Kidney (tissue), 14 donors: Measurements from ENCODE around the gene RILP. TPM values are rescaled to one million over a fixed set of nuclear protein-coding genes. Genes with fewer than 3 reads are reported as not detected.

Experiments
- DNase-seq, 5 donors: peaks; one replicate each; pipeline ENCODE4 v3.0.0-alpha.2; 2013 to 2020
- FAIRE-seq: peaks from 2 replicates; lab custom pipeline; 2012; peaks lifted over from hg19 to GRCh38; lab: Jason Lieb, UNC
- H3K27ac ChIP-seq, 2 donors: one replicate each; pipeline ENCODE4 v1.7.0; 2013; ENCODE audit warnings: low read depth in 2 of 2, low read length in 2 of 2, inconsistent platforms in 1 of 2
- H3K27me3 ChIP-seq: one replicate; pipeline ENCODE4 v1.7.1; 2013; ENCODE audit warnings: low read length, inconsistent platforms; ENCODE audit not compliant: control insufficient read depth, insufficient read depth
- H3K36me3 ChIP-seq, 3 donors: one replicate each; pipeline versions ENCODE4 v1.7.0 to v1.7.1; 2013; ENCODE audit warnings: low read length in 3 of 3, control low read depth in 1 of 3, inconsistent platforms in 1 of 3; ENCODE audit not compliant: insufficient read depth in 3 of 3, control insufficient read depth in 2 of 3
- H3K4me1 ChIP-seq, 3 donors: one replicate each; pipeline versions ENCODE4 v1.7.0 to v1.7.1; 2013; ENCODE audit warnings: low read length in 3 of 3, inconsistent platforms in 1 of 3, low read depth in 1 of 3; ENCODE audit not compliant: control insufficient read depth in 2 of 3, insufficient read depth in 2 of 3
- H3K4me3 ChIP-seq, 3 donors: one replicate each; pipeline versions ENCODE4 v1.7.0 to v1.8.1; 2013; ENCODE audit warnings: low read length in 3 of 3, control low read depth in 1 of 3, inconsistent platforms in 1 of 3
- H3K9ac ChIP-seq, 3 donors: one replicate each; pipeline versions ENCODE4 v1.7.0 to v1.7.1; 2013; ENCODE audit warnings: low read length in 3 of 3, control low read depth in 1 of 3, inconsistent platforms in 1 of 3
- H3K9me3 ChIP-seq, 3 donors: one replicate each; pipeline versions ENCODE4 v1.7.0 to v1.7.1; 2013; ENCODE audit warnings: low read length in 3 of 3, control low read depth in 1 of 3, inconsistent platforms in 1 of 3; ENCODE audit not compliant: control insufficient read depth in 2 of 3, insufficient read depth in 1 of 3
- intact Hi-C: fragments of 100-400 bp; cut with DNase I; formaldehyde crosslinking; loops from one replicate; pipeline ENCODE4 v1.11.1; 2022
- polyA plus RNA-seq: library from polyadenylated mRNA; stranded (reverse); fragments of 350-450 nt; fragmentation: Illumina TruSeq; extraction: RNeasy Lipid Tissue Mini Kit (QIAGEN cat#74804); gene quantifications from one replicate; pipeline ENCODE4 v1.2.3, GENCODE V29; 2014; ENCODE audit warnings: low read depth, low replicate concordance; ENCODE audit not compliant: insufficient read depth
- total RNA-seq: library from RNA; stranded (reverse); fragmentation: NEBNext Ultra II Directional; extraction: Animal tissue kit (Norgen Biotek cat#: 25700); gene quantifications from one replicate; pipeline ENCODE4 v1.2.1, GENCODE V29; 2021
- TF ChIP-seq, protein P1 (sequence below): IDR thresholded peaks from 3 replicates; pipeline ENCODE4 v1.5.1; 2012; ENCODE audit warnings: mild to moderate bottlenecking, moderate library complexity, borderline replicate concordance; ENCODE audit not compliant: insufficient read depth; ENCODE audit errors: extremely low read depth
- donor health status: control.
- donor health status: control.
- donor health status: control.
- donor health status: control.
- donor health status: control.
- donor health status: DM: yes; HTN: yes; CAD: no.
- donor health status: Normal renal cell carcinoma (clear cell type).

The RILP gene
- total and polyA plus RNA-seq, 2 donors from 2014 or later, result 17.1 to 26.6 TPM

DNA sequence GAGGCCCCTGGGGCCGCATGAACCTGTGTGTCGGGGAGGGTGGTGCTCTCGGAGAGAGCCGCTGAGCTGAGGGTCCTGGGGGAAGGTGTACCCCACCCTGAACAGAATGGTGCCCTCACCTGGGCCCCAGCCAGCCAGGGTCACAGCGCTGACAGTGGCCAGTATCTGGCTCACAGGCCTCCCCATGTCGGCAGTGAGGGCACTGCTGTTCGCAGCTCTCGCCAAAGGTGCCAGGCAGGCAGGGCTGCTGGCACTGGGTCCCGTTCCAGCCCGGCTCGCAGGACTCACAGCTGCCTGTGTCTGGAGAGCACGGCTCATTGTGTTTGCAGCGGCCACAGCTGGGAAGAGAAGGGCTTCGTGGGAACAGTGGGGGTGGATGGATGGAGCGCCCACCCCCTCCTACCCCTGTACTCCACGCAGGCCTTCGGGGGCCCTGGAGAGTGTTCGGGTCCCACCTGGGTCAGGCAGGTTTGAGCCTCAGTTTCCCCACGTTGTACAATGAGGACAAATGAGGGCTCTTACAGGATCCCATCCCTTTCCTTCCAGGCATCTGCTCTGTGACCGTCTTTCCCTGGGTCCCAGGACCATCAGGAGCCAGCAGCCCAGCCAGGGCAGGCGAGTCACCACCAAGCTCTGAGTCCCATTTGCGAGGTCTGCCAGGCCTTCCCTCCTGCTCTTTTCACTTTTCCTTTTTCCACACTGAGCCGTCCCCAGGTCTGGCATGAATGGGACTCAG, 9.2 kb downstream of the RILP start:
- no peaks in the 10 kb centered on the region for H3K27me3 ChIP-seq
- H3K9ac ChIP-seq, result no peak overlapping the region
- H3K9me3 ChIP-seq, result no peaks in the 10 kb centered on the region
- H3K36me3 ChIP-seq, result peaks cover 0 to 12% (median 4%) of the 10 kb centered on the region in 3 donors
- H3K27ac ChIP-seq, result no peak overlapping the region
- intact Hi-C loops, result no loop called here
- TF ChIP-seq, protein P1, sequence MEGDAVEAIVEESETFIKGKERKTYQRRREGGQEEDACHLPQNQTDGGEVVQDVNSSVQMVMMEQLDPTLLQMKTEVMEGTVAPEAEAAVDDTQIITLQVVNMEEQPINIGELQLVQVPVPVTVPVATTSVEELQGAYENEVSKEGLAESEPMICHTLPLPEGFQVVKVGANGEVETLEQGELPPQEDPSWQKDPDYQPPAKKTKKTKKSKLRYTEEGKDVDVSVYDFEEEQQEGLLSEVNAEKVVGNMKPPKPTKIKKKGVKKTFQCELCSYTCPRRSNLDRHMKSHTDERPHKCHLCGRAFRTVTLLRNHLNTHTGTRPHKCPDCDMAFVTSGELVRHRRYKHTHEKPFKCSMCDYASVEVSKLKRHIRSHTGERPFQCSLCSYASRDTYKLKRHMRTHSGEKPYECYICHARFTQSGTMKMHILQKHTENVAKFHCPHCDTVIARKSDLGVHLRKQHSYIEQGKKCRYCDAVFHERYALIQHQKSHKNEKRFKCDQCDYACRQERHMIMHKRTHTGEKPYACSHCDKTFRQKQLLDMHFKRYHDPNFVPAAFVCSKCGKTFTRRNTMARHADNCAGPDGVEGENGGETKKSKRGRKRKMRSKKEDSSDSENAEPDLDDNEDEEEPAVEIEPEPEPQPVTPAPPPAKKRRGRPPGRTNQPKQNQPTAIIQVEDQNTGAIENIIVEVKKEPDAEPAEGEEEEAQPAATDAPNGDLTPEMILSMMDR, result no peak
- H3K4me1 ChIP-seq, result peaks cover 0 to 12% (median 6%) of the 10 kb centered on the region in 3 donors
- no peak for DNase-seq
- H3K4me3 ChIP-seq, result no peak overlapping the region
- FAIRE-seq, result no peak

DNA sequence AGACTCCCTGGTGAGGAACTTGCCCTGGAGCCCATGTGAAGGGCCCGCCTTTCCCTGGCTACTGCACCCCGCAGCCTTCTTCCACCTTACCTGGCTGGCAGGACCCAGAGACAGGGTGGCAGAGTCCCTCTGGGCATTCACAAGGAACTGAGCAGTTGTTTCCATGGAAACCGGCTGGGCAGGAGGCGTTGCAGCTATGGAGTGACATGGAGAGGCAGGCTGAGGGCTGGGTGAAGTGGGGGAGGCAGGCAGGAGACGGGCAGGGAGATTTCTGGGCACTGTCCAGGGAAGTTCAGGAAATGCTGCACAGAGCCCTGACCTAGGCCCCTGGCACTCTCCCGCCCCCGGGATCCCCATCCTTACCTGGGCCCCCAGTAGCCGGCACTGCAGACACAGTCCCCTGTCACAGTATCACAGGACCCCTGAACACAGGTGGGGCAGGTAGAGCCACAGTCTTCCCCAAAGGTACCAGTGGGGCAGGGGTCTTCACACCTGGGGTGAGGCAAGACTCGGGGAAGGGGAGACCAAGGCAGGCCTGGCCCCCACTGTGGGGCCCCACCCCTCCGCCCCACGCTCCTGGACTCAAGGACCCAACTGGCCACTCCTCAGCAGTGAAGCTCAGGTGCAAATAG, 10.0 kb downstream of the RILP start:
- DNase-seq (peak in 4 of 5 donors; percentile 66 to 87 (median 74)), FAIRE-seq (no peak)
- H3K27me3 ChIP-seq, result no peaks in the 10 kb centered on the region
- intact Hi-C loops, result loop anchor here (10.0 kb wide), 1 partner anchor 65 kb away; no protein-coding TSS in a partner anchor
- no peak overlapping the region for H3K27ac ChIP-seq
- TF ChIP-seq, protein P1, result no peak
- H3K9ac ChIP-seq, result no peak overlapping the region
- H3K4me1 ChIP-seq, result peaks cover 0 to 10% (median 6%) of the 10 kb centered on the region in 3 donors
- no peaks in the 10 kb centered on the region for H3K9me3 ChIP-seq
- no peak overlapping the region for H3K4me3 ChIP-seq
- H3K36me3 ChIP-seq, result peaks cover 0 to 12% (median 4%) of the 10 kb centered on the region in 3 donors

DNA sequence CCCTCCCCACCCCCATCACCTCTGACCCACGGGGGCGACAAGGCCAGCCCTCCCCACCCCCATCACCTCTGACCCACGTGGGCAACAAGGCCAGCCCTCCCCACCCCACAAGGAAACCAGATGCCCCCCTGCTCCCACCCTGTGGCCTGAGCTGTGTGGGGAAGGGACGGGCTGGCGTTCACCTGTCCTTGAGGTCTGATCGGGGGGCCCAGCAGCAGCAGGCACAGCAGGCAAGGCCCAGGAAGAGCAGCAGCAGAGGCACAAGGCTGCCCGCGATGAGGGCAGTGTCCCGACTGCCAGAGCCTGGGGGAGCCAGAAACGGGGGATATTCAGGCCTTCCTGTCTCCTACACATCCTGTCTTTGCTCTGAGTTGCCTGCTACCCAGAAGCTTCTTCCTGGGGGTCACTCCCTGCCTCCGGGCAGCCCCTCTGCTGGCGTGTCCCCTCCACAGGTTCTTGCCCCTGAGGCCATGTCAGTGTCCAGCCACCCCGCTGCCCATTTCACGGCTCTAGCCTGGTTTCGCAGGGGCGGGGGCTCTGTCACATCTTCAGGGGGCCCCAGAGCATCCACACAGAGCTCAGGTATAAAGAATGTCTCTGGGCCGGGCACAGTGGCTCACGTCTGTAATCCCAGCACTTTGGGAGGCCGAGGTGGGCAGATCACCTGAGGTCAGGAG, 10.9 kb downstream of the RILP start:
- Histone ChIP-seq H3K27ac (no peak overlapping the region), H3K4me3 (no peak overlapping the region), H3K9ac (no peak overlapping the region), H3K36me3 (peaks cover 0 to 12% (median 4%) of the 10 kb centered on the region in 3 donors), H3K9me3 (no peaks in the 10 kb centered on the region), H3K27me3 (no peaks in the 10 kb centered on the region), H3K4me1 (peaks cover 0 to 3% (median 0%) of the 10 kb centered on the region in 3 donors)
- TF ChIP-seq, protein P1, result no peak
- no peak for DNase-seq
- intact Hi-C loops, result loop anchor here (10.0 kb wide), 1 partner anchor 64 kb away; no protein-coding TSS in a partner anchor
- FAIRE-seq, result no peak
